Mucosa of gallbladder (tissue), 1 donor: ENCODE measurements around the gene GPX4. TPM values are rescaled to one million over a fixed set of nuclear protein-coding genes. Genes with fewer than 3 reads are reported as not detected.

Experiments
- DNase-seq: peaks from one replicate; pipeline ENCODE4 v3.0.0-alpha.2; 2020; ENCODE audit warnings: low spot score
- total RNA-seq: library from RNA; stranded (reverse); gene quantifications from one replicate; pipeline ENCODE4 v1.2.1, GENCODE V29; 2021
- donor health status: DM: no; HTN: no; CAD: no.

The GPX4 gene
- total RNA-seq, 1 donor from 2014 or later = 294 TPM

- no peak for DNase-seq
These were observed 45.7 kb downstream of the GPX4 start for GRCh38 chr19:1149259-1150045.

DNA sequence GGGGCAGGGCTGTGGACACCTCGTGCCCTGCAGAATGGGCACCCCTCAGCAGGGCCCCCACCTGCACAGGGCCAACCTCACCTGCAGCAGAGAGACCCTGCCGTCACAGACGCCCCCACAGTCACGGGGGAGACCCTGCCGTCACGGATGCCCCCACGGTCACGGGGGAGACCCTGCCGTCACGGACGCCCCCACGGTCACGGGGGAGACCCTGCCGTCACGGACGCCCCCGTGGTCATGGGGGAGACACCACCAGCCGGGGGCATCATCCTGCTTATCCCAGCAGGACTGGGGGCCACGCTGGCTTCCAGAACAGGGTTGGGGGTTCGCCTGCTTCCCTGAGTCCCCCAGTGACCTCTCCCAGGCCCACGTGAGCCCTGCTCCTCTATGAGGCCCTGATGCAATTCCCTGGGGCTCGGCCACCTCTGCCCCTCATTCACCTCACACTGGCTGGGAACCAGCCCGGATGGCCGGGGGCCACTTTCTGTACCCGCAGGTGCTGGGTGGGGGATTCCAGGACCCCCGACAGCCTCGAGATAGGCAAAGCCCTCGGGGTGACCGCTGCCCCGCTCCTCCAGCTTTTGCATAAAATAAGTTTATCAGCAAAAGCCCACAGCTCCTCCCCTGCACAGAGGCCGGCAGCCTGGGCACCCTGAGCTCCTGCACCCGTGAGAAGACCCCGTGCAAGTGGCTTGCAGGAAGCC lies 46.7 kb downstream of the GPX4 start:
- no peak for DNase-seq

DNA sequence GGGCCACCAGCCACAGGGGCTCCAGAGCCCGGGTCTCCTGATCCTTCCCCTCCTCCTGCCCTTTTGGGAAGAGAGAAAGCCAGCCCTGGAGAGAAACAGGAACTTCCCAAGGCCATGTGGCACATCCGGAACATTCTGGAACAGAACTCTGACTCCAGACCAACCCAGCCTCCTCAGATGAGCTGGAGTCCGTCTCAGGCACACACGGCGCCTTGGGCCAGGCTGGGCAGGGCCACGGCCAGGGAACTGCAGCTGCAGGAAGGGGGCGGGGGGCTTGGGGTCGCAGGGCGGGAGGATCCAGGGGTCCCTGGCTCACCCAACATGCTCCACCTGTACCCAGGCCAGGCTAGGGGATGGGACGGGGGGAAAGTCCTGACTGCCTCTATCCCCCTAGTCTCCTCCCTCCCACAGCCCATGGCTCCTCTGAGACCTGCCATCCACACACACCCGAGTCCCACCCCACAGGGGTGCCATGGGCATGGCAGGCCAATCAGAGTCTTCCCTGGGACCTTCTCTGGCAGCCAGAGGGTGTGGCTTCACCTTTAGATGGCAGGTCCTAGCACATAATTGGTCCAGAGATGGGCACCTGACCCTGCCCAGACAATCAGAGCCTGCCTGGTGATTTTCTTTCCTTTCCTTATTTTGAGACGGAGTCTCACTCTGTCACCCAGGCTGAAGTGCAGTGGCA lies 47.4 kb downstream of the GPX4 start:
- no peak for DNase-seq

- no peak for DNase-seq
These were observed 48.3 kb downstream of the GPX4 start for GRCh38 chr19:1151917-1152587.

DNA sequence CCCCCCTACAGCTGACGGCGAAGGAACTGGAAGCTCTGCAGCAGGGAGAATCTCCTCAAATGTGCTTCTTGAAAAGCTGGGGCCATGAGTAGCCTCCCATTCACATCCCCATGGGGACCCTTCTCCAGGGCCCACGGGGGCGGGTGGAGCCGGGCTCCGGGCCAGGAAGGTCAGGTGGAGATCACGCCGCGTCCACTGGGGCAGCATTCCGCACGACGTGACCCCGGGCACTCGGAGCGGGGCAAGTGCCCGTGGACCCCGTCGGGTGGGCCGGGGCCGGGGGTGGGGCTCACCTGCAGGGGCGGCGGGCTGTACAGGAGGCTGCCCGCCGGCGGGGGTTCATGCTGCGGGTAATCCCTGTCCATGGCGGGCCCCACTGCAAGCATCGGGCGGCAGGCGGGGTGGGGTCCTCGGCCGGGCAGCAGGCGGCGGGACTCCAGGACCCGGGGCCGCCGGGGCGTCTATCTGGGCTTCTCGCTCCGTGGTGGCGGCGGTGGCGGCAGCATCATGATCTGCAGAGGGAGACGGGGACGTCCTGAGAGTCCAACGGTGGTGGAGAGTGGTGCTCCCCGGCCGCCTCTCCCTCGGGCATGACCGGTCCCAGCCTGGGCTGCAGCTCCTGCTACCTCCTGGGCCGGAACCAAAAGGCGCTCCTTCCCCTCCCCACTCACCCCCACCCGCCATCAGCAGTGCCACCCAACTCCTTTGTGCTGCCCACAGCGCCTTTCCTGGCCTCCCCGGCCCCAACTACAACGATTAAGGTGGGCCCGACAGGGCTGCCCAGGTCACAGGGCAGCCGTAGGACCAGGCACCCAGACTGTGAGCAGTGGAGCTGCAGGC lies 50.3 kb downstream of the GPX4 start:
- no peak for DNase-seq

- DNase-seq = peak; percentile 85
These were observed 51.0 kb downstream of the GPX4 start for GRCh38 chr19:1154731-1155351.

- no peak for DNase-seq
These were observed 51.8 kb downstream of the GPX4 start for GRCh38 chr19:1155352-1156304.

Other genes starting within 250 kb of the GPX4 start
- gene CFD, start 244.3 kb upstream of the GPX4 start, total RNA-seq = 133 TPM
- 66.9 TPM for gene MED16, start 210.8 kb upstream of the GPX4 start, total RNA-seq
- not detected for gene RNU6-9, start 210.5 kb upstream of the GPX4 start, total RNA-seq
- 47.5 TPM for gene R3HDM4, start 190.8 kb upstream of the GPX4 start, total RNA-seq
- 0.17 TPM for gene KISS1R, start 186.7 kb upstream of the GPX4 start, total RNA-seq
- 7.0 TPM for gene ARID3A, start 178.0 kb upstream of the GPX4 start, total RNA-seq
- gene WDR18, start 119.6 kb upstream of the GPX4 start, total RNA-seq = 52.5 TPM
- 0.06 TPM for gene GRIN3B, start 103.6 kb upstream of the GPX4 start, total RNA-seq
- 182 TPM for gene TMEM259, start 82.9 kb upstream of the GPX4 start, total RNA-seq
- not detected for gene RNU6-2, start 82.5 kb upstream of the GPX4 start, total RNA-seq
- gene CNN2, start 77.4 kb upstream of the GPX4 start, total RNA-seq = 104 TPM
- gene ABCA7, start 63.9 kb upstream of the GPX4 start, total RNA-seq = 49.0 TPM
- 42.4 TPM for gene ARHGAP45, start 36.8 kb upstream of the GPX4 start, total RNA-seq
- gene POLR2E, start 8.6 kb upstream of the GPX4 start, total RNA-seq = 137 TPM
- 64.1 TPM for gene SBNO2, start 70.3 kb downstream of the GPX4 start, total RNA-seq
- gene STK11, start 101.8 kb downstream of the GPX4 start, total RNA-seq = 72.2 TPM
- 1.1 TPM for gene CBARP, start 134.0 kb downstream of the GPX4 start, total RNA-seq
- 213 TPM for gene ATP5F1D, start 137.8 kb downstream of the GPX4 start, total RNA-seq
- gene MIDN, start 144.6 kb downstream of the GPX4 start, total RNA-seq = 127 TPM
- gene CIRBP, start 165.3 kb downstream of the GPX4 start, total RNA-seq = 382 TPM
- 57.6 TPM for gene FAM174C, start 171.5 kb downstream of the GPX4 start, total RNA-seq
- 8.4 TPM for gene EFNA2, start 181.9 kb downstream of the GPX4 start, total RNA-seq